Mesothelial cell of epicardium (in vitro differentiated cells): ENCODE results near the gene PTPRQ. TPM values are rescaled to one million over a fixed set of nuclear protein-coding genes. Genes with fewer than 3 reads are reported as not detected.

Source experiments
- DNase-seq, 2 experiments: peaks; one replicate each; pipeline ENCODE4 v3.0.0; 2021; ENCODE audit warnings: low spot score in 2 of 2; ENCODE audit not compliant: unreplicated experiment in 2 of 2
- H3K27ac Mint-ChIP-seq: 2 replicates; pipeline ENCODE4 v1.8.0; 2021; ENCODE audit warnings: mixed read lengths
- H3K27me3 Mint-ChIP-seq: 2 replicates; pipeline ENCODE4 v1.8.0; 2021; ENCODE audit warnings: low read depth, mixed read lengths
- H3K36me3 Mint-ChIP-seq: 2 replicates; pipeline ENCODE4 v1.8.0; 2021; ENCODE audit warnings: mixed read lengths
- H3K4me1 Mint-ChIP-seq: 2 replicates; pipeline ENCODE4 v1.8.0; 2021; ENCODE audit warnings: mixed read lengths
- H3K4me3 Mint-ChIP-seq: 2 replicates; pipeline ENCODE4 v1.8.0; 2021; ENCODE audit warnings: mild to moderate bottlenecking, moderate library complexity, mixed read lengths
- H3K9me3 Mint-ChIP-seq: 2 replicates; pipeline ENCODE4 v1.8.0; 2021; ENCODE audit warnings: mixed read lengths
- CTCF ChIP-seq: fragments of 200-600 bp; sonication (generic); IDR thresholded peaks from one replicate; pipeline ENCODE4 v1.5.0; 2021; ENCODE audit warnings: antibody characterized with exemption; ENCODE audit not compliant: unreplicated experiment
- total RNA-seq: library from RNA; stranded (reverse); gene quantifications from 3 replicates; pipeline ENCODE4 v1.2.1, GENCODE V29; 2021

PTPRQ gene
- total RNA-seq, 1 donor from 2014 or later, result 17.5 TPM

- TF ChIP-seq CTCF, result no peak
- Mint-ChIP-seq H3K27me3 (peaks cover 26% of the 10 kb centered on the region), H3K4me1 (no peaks in the 10 kb centered on the region), H3K4me3 (no peak overlapping the region), H3K9me3 (no peaks in the 10 kb centered on the region), H3K36me3 (no peaks in the 10 kb centered on the region), H3K27ac (no peak overlapping the region)
- DNase-seq, result no peak
These were observed 277.3 kb downstream of the PTPRQ start for GRCh38 chr12:80721326-80721725.
